ENCODE data around the gene SDR39U1.

SDR39U1 gene

DNA sequence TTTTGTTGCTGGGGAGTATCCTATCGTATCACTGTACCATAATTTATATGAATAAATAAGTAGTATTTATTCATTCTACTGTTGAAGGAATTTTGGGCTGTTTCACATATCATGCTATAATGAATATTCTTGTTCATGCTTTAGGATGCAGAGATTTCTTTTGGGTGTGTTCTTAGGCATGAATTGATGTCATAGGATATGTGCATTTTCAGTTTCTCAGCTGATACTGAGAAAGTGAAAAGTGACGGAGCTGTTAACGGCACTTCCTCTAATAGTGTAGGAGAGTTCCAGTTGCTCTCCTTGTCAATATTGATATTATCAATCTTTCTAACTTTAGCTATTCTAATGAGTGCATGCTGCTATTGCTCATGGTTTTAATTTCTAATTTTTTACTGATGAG is 23.2 kb upstream of the SDR39U1 start:
- TF ChIP-seq, protein P1, sequence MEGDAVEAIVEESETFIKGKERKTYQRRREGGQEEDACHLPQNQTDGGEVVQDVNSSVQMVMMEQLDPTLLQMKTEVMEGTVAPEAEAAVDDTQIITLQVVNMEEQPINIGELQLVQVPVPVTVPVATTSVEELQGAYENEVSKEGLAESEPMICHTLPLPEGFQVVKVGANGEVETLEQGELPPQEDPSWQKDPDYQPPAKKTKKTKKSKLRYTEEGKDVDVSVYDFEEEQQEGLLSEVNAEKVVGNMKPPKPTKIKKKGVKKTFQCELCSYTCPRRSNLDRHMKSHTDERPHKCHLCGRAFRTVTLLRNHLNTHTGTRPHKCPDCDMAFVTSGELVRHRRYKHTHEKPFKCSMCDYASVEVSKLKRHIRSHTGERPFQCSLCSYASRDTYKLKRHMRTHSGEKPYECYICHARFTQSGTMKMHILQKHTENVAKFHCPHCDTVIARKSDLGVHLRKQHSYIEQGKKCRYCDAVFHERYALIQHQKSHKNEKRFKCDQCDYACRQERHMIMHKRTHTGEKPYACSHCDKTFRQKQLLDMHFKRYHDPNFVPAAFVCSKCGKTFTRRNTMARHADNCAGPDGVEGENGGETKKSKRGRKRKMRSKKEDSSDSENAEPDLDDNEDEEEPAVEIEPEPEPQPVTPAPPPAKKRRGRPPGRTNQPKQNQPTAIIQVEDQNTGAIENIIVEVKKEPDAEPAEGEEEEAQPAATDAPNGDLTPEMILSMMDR (conservative IDR thresholded peaks at IDR 0.05; ENCODE audit: low read length) = no peak
- no peak for DNase-seq (ENCODE audit: low read depth)
- no peak overlapping the region for H3K4me3 ChIP-seq (ENCODE audit: low read length)

DNA sequence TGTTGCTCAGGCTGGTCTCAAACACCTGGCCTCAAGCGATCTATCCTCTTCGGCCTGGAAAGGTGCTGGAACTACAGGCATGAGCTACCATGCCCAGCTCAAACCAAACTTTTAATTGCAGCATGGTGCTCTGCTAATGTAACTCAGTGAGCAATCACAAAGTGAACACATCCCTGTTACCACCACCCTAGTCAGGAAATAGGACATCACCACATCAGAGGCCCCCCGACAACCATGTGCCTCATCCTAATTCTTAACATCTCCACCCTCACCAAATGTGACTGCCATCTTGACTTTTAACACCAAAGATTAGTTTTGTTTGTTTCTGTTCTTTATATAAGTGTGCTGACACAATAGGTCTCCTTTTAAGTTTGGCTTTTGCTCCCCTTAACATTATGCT is 22.8 kb upstream of the SDR39U1 start:
- DNase-seq (ENCODE audit: low read depth) = no peak
- TF ChIP-seq, protein P1 (conservative IDR thresholded peaks at IDR 0.05; ENCODE audit: low read length) = no peak

DNA sequence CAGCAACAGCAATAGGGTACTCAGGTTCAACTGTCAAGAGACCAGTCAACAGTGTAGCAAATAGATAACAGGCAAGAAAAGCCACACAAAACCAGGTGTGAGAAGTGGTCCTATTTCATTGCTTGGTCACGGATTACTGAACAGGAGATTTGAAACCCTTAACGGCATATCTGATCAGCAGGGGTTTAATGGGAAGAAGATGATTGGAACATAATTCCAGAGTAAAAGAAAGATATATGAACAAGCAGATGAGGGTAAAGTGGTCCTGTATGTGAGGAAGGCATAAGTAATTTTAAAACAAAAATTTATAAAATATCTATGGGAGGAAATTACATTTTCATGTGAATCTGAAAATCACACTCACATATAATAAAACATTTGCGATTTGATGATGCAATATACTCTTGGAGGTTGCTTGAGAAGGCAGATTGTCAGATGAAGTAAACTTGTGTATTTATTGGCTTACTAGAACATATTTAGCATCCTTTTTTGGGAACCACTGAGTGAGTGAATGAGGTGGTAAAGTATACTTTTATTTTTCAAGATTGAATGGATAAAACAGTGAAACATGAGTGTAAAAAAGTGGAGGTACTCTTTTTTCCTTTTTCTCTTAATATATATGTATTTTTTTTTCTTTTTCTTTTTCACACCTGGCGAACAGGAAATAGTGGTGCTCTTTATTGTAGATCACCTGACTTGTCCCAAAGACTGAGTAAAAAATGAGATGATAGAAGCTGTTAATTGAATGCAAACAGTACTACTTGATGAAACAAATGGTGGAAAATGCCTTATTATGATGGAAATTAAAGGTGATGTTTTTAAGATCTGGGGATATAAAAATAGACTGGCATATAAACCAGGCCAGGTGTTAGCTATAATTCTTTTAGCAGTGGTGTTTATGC is 21.6 kb upstream of the SDR39U1 start:
- H3K4me3 ChIP-seq (ENCODE audit: low read length) = no peak overlapping the region
- DNase-seq (ENCODE audit: low read depth) = no peak
- TF ChIP-seq, protein P1 (conservative IDR thresholded peaks at IDR 0.05; ENCODE audit: low read length) = no peak

More for the DNA sequence above, 22.8 kb upstream of the SDR39U1 start:
- no peak overlapping the region for H3K4me3 ChIP-seq (ENCODE audit: low read length)

DNA sequence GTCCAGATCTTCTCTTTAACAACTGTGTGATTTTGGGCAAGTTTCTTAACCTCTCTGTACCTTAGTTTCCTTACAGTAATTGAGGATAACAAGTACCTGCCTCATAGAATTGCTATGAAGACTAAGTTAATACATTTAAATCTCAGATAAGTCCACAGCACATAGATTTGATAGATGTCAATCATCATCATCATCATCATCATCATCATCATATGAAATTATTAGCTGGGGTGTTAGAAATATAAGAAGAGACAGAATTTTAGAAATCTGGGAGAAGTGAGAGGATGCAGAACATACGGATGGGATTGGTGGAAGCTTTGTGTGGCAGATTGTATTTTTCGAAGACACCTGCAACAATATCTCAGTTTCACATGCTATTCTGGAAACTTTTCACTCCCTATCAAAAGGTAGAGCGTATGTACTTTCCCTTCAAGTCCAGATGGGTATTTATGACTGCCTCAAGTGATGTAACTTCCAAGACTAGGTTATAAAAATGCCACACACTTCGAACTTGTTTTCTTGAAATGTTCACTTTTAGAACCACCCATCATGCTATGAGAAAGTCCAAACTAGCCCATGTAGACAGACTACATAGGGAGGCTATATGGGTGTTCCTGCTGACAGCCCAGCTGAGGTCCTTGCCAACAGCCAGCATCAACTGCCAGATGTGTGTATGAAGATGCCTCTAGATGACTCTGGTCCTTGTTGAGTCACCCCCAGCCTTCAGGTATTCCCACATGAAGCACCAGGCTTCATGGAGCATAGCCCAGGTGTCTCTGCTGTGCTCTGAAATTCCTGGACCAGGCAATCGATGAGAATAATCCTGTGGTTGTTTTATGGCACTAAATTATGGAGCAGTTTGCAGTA is 20.7 kb upstream of the SDR39U1 start:
- DNase-seq (ENCODE audit: low read depth) = no peak
- no peak overlapping the region for H3K4me3 ChIP-seq (ENCODE audit: low read length)
- TF ChIP-seq, protein P1 (conservative IDR thresholded peaks at IDR 0.05; ENCODE audit: low read length) = no peak

DNA sequence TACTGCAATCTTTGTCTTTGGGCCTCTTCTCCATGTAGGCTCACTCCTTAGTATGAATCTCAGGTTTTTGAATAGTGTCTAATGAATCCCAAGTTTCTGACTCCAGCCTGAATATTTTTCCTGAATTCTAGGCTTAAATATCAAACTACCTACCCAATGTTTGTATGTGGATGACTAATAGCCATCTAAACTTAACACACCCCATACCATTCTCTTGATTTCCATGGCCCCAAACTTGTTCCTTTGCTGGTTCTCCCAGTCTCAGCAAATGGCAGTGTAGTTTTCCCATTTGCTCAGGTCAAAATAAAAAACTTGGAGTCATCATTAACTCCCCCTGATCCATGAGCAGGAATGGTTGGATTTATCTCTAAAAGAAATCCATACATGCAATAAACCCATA is 18.8 kb upstream of the SDR39U1 start:
- DNase-seq (ENCODE audit: low read depth) = no peak
- TF ChIP-seq, protein P1 (conservative IDR thresholded peaks at IDR 0.05; ENCODE audit: low read length) = no peak
- no peak overlapping the region for H3K4me3 ChIP-seq (ENCODE audit: low read length)

DNA sequence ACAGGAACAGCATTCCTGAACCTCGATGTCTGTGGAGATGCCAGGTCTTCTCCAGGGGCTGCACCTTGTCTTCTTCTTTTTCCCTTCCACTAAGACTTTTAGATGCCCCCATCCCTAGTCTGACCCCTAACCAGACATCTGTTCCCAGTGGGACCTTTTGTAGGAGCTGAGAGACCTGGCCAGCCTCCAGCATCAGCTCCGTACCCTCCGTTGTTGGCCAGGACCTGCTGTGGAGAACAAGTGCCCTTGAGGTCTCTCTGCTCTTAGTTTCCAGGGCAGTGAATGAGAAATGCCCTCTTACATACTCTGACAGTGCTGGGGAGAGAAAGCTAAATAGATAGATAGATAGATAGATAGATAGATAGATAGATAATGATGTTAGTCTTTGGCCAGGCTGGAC is 16.8 kb upstream of the SDR39U1 start:
- TF ChIP-seq, protein P1 (conservative IDR thresholded peaks at IDR 0.05; ENCODE audit: low read length) = no peak
- H3K4me3 ChIP-seq (ENCODE audit: low read length) = no peak overlapping the region
- no peak for DNase-seq (ENCODE audit: low read depth)

All from AG10803 (cell line).